ENCODE data around the gene GAB4.
"Not testable (repeated sequence)": the region's sequence is repeated elsewhere in the genome, so short reads cannot be mapped to it uniquely, and the experiment has no call there.

GAB4 gene

GRCh38 chr22:16957781-16958180 lies 50.2 kb downstream of the GAB4 start:
- no peak for DNase-seq

- DNase-seq = no peak
Observed at GRCh38 chr22:16956290-16956689, 51.7 kb downstream of the GAB4 start.

GRCh38 chr22:16955678-16956210 lies 52.3 kb downstream of the GAB4 start:
- no peak for DNase-seq

GRCh38 chr22:16955081-16955480 lies 52.9 kb downstream of the GAB4 start:
- DNase-seq = no peak

- no peak for DNase-seq
Observed at GRCh38 chr22:16954060-16954403, 54.0 kb downstream of the GAB4 start.

GRCh38 chr22:16953206-16954059 lies 54.6 kb downstream of the GAB4 start:
- DNase-seq = no peak

- no peak for DNase-seq
Observed at GRCh38 chr22:16949561-16949960, 58.5 kb downstream of the GAB4 start.

- no peak for DNase-seq
Observed at GRCh38 chr22:16937811-16938210, 70.2 kb downstream of the GAB4 start.

- DNase-seq = not testable (repeated sequence)
Observed at GRCh38 chr22:16937209-16937608, 70.8 kb downstream of the GAB4 start.

- DNase-seq = no peak
Observed at GRCh38 chr22:16936625-16937024, 71.4 kb downstream of the GAB4 start.

GRCh38 chr22:16935209-16935608 lies 72.8 kb downstream of the GAB4 start:
- DNase-seq = no peak

GRCh38 chr22:16933291-16934282 lies 74.4 kb downstream of the GAB4 start:
- DNase-seq = no peak

GRCh38 chr22:16932577-16932976 lies 75.4 kb downstream of the GAB4 start:
- no peak for DNase-seq

GRCh38 chr22:16925407-16925966 lies 82.5 kb downstream of the GAB4 start:
- DNase-seq = no peak

- DNase-seq = no peak
Observed at GRCh38 chr22:16922706-16923105, 85.3 kb downstream of the GAB4 start.

GRCh38 chr22:16922076-16922475 lies 85.9 kb downstream of the GAB4 start:
- no peak for DNase-seq

- peak; percentile 38 for DNase-seq
Observed at GRCh38 chr22:16917144-16918003, 90.6 kb downstream of the GAB4 start.

GRCh38 chr22:16915701-16916100 lies 92.3 kb downstream of the GAB4 start:
- no peak for DNase-seq

- not testable (repeated sequence) for DNase-seq
Observed at GRCh38 chr22:16914911-16915310, 93.1 kb downstream of the GAB4 start.

- DNase-seq = no peak
Observed at GRCh38 chr22:16914006-16914405, 94.0 kb downstream of the GAB4 start.

- no peak for DNase-seq
Observed at GRCh38 chr22:16912281-16912680, 95.7 kb downstream of the GAB4 start.

Data from NCI-H1105 (cell line).